ENCODE data around the gene CARD11.

GRCh38 chr7:2882111-2882510 lies 161.6 kb downstream of the CARD11 start:
- TF ChIP-seq, protein P1, sequence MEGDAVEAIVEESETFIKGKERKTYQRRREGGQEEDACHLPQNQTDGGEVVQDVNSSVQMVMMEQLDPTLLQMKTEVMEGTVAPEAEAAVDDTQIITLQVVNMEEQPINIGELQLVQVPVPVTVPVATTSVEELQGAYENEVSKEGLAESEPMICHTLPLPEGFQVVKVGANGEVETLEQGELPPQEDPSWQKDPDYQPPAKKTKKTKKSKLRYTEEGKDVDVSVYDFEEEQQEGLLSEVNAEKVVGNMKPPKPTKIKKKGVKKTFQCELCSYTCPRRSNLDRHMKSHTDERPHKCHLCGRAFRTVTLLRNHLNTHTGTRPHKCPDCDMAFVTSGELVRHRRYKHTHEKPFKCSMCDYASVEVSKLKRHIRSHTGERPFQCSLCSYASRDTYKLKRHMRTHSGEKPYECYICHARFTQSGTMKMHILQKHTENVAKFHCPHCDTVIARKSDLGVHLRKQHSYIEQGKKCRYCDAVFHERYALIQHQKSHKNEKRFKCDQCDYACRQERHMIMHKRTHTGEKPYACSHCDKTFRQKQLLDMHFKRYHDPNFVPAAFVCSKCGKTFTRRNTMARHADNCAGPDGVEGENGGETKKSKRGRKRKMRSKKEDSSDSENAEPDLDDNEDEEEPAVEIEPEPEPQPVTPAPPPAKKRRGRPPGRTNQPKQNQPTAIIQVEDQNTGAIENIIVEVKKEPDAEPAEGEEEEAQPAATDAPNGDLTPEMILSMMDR (conservative IDR thresholded peaks at IDR 0.05; ENCODE audit: low read depth, low read length), result no peak
- TF ChIP-seq POLR2A (IDR thresholded peaks at IDR 0.05; ENCODE audit: low read depth, low read length), result no peak
- no peak for TF ChIP-seq RFX5 (IDR thresholded peaks at IDR 0.05; ENCODE audit: low read depth, low read length)
- TF ChIP-seq ELK1 (IDR thresholded peaks at IDR 0.05; ENCODE audit: borderline replicate concordance, low read depth, low read length), result no peak

Measured in IMR-90 (cell line).